ENCODE measurements around the gene CEACAM5.

GRCh38 chr19:41694196-41694595, 14.2 kb upstream of the CEACAM5 start:
- TF ChIP-seq ZNF501 (tag by site-specific recombination; IDR thresholded peaks at IDR 0.05) (no peak), MZF1 (tag by site-specific recombination; IDR thresholded peaks at IDR 0.05; ENCODE audit: borderline replicate concordance) (no peak), ZNF645 (tag by site-specific recombination; IDR thresholded peaks at IDR 0.05) (no peak), ZNF292 (tag by site-specific recombination; IDR thresholded peaks at IDR 0.05; ENCODE audit: borderline replicate concordance, low read depth) (no peak)

Measured in HEK293 (cell line).